ENCODE data around the gene DISP3.

Gene DISP3

DNA sequence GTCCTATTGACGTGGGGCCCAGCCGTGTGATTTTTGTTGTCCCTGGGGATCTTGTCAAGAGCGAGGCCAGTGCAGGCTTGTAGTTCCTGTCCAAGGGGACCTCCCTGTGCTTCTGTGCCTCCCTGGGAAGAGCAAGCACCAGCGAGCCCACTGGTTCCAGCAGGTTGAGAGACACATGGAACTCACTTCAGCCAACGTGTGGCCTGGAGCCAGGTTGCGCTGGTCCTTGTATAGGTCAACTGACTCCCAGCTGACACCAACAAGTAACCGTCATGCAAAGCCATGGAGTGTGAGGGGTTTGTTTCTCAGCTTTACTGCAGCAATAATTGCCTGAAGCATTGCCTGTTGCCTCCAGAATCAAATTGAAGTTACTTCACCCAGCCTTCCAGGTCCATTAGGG, 63.0 kb downstream of the DISP3 start:
- Histone ChIP-seq H3K27me3 (ENCODE audit: insufficient read depth, low read length) (peaks cover 17% of the 10 kb centered on the region), H3K36me3 (ENCODE audit: insufficient read depth, low read length) (no peaks in the 10 kb centered on the region), H3K4me3 (ENCODE audit: low read length) (no peak overlapping the region), H3K4me1 (ENCODE audit: insufficient read depth, low read length) (no peaks in the 10 kb centered on the region), H3K9me3 (ENCODE audit: low read length) (no peaks in the 10 kb centered on the region), H2AFZ (ENCODE audit: low read depth, low read length) (no peak overlapping the region)

DNA sequence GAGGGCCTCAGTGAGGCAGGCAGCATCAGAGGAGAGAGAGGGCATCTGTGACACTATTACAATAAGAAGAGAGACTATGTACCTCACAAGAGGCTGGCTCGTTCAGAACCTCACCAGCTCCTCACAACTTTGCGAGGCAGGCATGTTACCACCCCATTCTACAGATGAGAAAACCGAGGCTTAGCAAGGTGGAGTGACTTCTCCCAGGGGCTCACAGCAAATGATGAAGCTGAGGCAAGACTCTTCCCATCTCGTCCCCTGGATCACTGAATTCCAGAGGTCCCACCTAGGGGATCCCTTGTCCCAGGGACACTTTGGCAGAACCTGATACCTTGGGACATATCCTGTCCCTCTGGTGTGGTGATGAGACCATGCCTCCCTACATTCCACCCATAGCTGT, 64.4 kb downstream of the DISP3 start:
- no peaks in the 10 kb centered on the region for H3K36me3 ChIP-seq (ENCODE audit: insufficient read depth, low read length)
- H3K4me3 ChIP-seq (ENCODE audit: low read length), result no peak overlapping the region
- no peak overlapping the region for H2AFZ ChIP-seq (ENCODE audit: low read depth, low read length)
- H3K9me3 ChIP-seq (ENCODE audit: low read length), result no peaks in the 10 kb centered on the region
- H3K4me1 ChIP-seq (ENCODE audit: insufficient read depth, low read length), result no peaks in the 10 kb centered on the region
- H3K27me3 ChIP-seq (ENCODE audit: insufficient read depth, low read length), result peaks cover 19% of the 10 kb centered on the region

DNA sequence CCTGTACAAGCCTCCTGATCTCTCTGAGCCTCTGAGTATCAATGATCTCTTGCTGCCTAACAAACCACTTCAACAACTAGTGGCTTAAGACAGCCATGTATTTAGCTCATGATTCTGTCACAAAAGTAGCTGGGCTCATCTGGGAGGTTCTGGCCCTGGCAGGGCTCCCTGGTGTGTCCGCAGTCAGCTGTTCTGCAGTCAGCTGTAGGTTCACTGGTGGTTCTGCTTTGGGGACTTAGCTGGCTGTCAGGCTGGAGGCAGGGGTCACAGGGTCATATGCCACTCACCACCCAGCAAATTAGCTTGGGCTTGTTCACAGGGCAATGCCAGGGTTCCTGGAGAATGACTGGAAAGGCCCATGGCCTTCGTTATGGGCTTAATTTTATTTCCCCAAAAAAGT, 64.8 kb downstream of the DISP3 start:
- Histone ChIP-seq H2AFZ (ENCODE audit: low read depth, low read length) (no peak overlapping the region), H3K4me1 (ENCODE audit: insufficient read depth, low read length) (no peaks in the 10 kb centered on the region), H3K4me3 (ENCODE audit: low read length) (no peak overlapping the region), H3K36me3 (ENCODE audit: insufficient read depth, low read length) (no peaks in the 10 kb centered on the region), H3K9me3 (ENCODE audit: low read length) (no peaks in the 10 kb centered on the region), H3K27me3 (ENCODE audit: insufficient read depth, low read length) (peaks cover 19% of the 10 kb centered on the region)

DNA sequence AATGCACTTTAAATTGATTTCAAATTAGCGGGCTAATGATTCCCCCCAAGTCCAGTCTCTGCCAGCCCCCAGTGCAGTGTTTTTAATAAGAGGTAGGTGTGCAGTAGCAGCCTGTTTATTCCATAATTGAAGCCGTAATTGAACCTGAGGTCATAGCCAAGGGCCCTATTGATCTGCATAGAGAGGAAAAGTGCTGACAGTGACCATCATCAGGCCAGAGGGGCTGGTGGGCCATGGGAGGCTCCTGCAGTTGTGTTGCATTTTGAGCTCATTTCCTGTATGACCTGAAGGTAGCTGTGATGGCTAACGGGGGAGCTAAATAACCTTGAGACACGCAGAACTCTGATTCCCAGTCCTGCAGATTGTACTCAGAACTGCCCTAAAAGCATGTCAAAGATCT, 67.5 kb downstream of the DISP3 start:
- Histone ChIP-seq H3K27me3 (ENCODE audit: insufficient read depth, low read length) (peaks cover 19% of the 10 kb centered on the region), H3K9me3 (ENCODE audit: low read length) (no peaks in the 10 kb centered on the region), H3K36me3 (ENCODE audit: insufficient read depth, low read length) (no peaks in the 10 kb centered on the region), H2AFZ (ENCODE audit: low read depth, low read length) (no peak overlapping the region), H3K4me3 (ENCODE audit: low read length) (no peak overlapping the region), H3K4me1 (ENCODE audit: insufficient read depth, low read length) (no peaks in the 10 kb centered on the region)

DNA sequence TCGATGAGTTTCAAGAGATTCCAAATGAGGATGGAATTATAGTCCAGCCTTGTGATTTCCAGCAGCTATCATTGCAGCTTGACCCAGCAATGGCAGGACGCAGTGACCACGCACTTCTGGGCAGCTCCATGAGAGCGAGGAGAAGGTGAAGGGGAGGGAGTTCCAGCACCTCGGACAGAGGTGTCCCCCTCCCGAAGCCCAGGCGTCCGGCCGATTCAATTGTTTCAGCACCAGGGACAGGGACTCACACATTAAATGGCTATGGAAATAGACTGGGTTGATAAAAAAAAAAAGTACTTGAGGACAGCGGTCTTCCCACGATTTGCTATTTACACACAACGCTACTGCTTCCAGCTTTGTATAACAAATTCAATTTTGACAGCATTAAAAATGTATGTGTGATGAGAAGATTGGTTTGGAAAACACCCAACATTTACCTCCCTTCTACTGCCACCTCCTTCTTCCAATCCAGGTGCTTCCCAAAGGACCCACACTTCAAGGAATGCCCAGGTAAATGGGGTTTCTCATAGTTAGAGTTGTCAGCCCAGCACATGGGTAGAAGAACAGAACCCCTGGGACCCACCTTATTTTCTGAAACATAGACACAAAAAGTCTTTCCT, 71.8 kb downstream of the DISP3 start:
- Histone ChIP-seq H3K27me3 (ENCODE audit: insufficient read depth, low read length) (peaks cover 20% of the 10 kb centered on the region), H3K36me3 (ENCODE audit: insufficient read depth, low read length) (no peaks in the 10 kb centered on the region), H2AFZ (ENCODE audit: low read depth, low read length) (no peak overlapping the region), H3K4me3 (ENCODE audit: low read length) (no peak overlapping the region), H3K9me3 (ENCODE audit: low read length) (peaks cover 2% of the 10 kb centered on the region), H3K4me1 (ENCODE audit: insufficient read depth, low read length) (no peaks in the 10 kb centered on the region)

DNA sequence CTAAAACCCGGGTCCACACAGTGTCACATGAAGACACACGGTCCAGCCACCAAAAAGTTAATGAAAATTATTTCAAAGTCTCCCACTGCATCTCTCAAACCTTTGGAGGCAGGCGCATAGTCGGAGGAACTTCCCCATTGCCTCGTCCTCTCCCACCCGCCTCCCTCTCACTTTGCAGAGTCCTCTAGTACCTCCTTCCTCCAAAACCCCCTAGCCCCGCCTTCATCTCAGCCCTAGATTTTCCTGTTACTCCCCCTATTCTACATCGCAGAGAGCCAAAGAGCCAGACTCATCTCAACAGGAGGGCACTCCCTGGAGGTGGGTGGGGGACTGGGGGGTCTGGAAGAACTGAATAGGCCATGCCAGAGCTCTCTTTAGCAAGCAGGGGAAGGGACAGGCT, 79.3 kb downstream of the DISP3 start:
- Histone ChIP-seq H2AFZ (ENCODE audit: low read depth, low read length) (no peak overlapping the region), H3K4me3 (ENCODE audit: low read length) (no peak overlapping the region), H3K4me1 (ENCODE audit: insufficient read depth, low read length) (peaks cover 3% of the 10 kb centered on the region), H3K9me3 (ENCODE audit: low read length) (peaks cover 2% of the 10 kb centered on the region), H3K27me3 (ENCODE audit: insufficient read depth, low read length) (peaks cover 51% of the 10 kb centered on the region), H3K36me3 (ENCODE audit: insufficient read depth, low read length) (no peaks in the 10 kb centered on the region)

DNA sequence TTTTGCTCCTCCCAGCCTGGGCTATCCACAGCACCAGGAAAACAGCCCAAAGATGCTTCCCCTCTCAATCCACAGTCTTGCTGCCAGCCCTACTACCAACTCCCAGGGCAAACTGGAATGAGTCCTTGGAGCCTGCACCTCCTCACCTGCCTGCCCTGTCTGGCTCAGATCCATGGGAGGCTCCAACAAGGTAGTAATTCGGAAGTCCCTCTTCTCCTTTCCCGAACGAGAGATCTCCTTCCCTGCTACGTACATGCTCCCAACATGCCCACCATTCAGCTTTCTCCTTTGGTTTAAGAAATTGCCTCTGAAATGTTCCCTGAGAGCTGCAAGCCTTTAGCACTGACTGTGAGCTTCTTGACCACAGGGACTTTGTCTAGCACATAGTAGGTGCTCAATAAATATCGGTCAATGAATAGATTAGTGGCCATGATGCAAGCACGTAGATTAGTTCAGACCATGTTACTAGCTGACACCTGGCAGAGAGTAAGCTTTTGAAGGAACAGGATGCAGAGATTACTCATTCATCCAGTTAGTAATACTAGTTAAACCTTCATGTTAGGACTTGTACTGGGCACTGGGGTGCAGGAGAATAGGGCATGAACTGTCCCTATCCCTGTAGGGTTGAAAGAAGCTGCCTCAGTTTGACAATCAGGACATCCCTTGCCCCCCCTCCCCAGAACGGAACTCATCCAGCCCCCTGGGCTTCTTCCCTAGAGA, 80.1 kb downstream of the DISP3 start:
- H3K27me3 ChIP-seq (ENCODE audit: insufficient read depth, low read length), result peaks cover 51% of the 10 kb centered on the region

DNA sequence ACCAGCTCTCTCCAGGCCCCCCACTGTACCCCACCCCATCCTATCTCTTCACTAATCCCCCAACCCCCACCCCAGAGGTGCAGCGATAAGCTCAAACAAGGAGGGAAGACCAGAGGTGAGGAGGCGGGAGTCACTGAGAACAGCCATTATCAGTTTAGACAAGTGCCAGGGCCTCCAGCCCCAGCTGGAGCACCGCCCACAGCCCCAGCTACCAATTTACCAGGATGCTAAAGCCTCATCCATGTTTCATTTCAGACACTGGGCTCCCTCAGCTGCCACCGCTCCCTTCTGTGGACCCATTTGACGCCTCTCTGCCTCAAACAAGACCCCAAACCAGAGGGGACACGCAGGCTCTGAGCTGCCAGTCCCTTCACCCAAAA, 80.6 kb downstream of the DISP3 start:
- H3K36me3 ChIP-seq (ENCODE audit: insufficient read depth, low read length), result no peaks in the 10 kb centered on the region
- peaks cover 51% of the 10 kb centered on the region for H3K27me3 ChIP-seq (ENCODE audit: insufficient read depth, low read length)
- H2AFZ ChIP-seq (ENCODE audit: low read depth, low read length), result no peak overlapping the region

More for the DNA sequence above, 80.1 kb downstream of the DISP3 start:
- Histone ChIP-seq H2AFZ (ENCODE audit: low read depth, low read length) (no peak overlapping the region), H3K9me3 (ENCODE audit: low read length) (no peaks in the 10 kb centered on the region), H3K4me3 (ENCODE audit: low read length) (no peak overlapping the region), H3K36me3 (ENCODE audit: insufficient read depth, low read length) (no peaks in the 10 kb centered on the region), H3K4me1 (ENCODE audit: insufficient read depth, low read length) (peaks cover 10% of the 10 kb centered on the region)

DNA sequence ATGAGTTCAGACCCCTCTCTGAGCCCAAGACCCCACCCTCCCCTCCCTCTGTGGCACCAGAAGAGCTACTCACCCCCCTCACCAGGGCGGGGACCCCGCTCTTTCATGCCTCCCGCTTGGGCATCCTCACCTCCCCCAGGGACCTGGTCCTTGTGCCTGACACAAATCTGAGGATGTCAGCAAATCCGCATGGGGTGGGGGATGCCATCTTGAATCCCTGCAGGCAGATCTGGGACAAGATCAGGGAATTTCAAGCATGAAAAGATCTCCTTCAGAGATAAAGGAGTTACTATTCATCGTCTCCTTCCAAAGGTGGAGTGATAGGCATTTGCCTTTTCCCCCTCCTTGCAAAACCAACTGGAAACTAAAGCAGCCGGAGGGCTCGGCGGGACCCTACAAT, 81.1 kb downstream of the DISP3 start:
- peaks cover 49% of the 10 kb centered on the region for H3K27me3 ChIP-seq (ENCODE audit: insufficient read depth, low read length)
- no peak overlapping the region for H3K4me3 ChIP-seq (ENCODE audit: low read length)
- H3K9me3 ChIP-seq (ENCODE audit: low read length), result no peaks in the 10 kb centered on the region
- H3K4me1 ChIP-seq (ENCODE audit: insufficient read depth, low read length), result peaks cover 13% of the 10 kb centered on the region
- H2AFZ ChIP-seq (ENCODE audit: low read depth, low read length), result no peak overlapping the region
- no peaks in the 10 kb centered on the region for H3K36me3 ChIP-seq (ENCODE audit: insufficient read depth, low read length)

More for the DNA sequence above, 80.6 kb downstream of the DISP3 start:
- H3K4me1 ChIP-seq (ENCODE audit: insufficient read depth, low read length), result peaks cover 13% of the 10 kb centered on the region
- no peaks in the 10 kb centered on the region for H3K9me3 ChIP-seq (ENCODE audit: low read length)
- H3K4me3 ChIP-seq (ENCODE audit: low read length), result no peak overlapping the region

DNA sequence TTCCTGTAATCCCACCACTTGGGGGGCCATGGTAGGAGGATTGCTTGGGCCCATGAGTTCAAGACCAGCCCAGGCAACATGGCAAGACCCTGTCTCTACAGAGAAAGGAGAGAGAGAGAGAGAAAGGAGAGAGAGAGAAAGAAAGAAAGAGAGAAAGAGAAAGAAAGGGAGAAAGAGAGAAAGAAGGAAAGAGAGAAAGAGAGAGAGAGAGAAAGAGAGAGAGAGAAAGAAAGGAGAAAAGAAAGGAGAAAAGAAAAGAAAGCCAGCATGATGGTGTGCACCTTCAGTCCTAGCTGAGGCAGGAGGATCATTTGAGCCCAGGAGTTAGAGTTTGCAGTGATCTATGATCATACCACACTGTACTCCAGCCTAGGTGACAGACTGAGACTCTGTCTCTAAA, 82.8 kb downstream of the DISP3 start:
- peaks cover 39% of the 10 kb centered on the region for H3K27me3 ChIP-seq (ENCODE audit: insufficient read depth, low read length)

DNA sequence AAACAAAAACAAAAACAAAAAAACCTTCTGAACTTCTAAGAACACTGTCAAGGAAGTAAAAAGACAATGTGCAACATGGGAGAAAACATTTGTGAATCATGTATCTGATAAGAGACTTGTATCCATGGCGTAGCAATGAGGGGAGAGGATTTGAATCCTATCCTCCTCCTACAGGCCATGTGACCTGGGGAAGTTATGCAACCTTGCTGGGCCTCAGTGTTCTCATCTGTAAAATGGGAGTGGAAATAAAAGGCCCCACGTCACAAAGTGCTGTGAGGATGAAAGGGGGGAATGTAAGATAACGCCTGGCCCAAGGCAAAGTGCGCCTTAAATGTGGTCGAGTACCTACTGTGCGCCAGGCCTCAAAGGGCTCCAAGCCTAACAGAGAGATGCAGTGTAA, 83.7 kb downstream of the DISP3 start:
- H3K36me3 ChIP-seq (ENCODE audit: insufficient read depth, low read length), result no peaks in the 10 kb centered on the region
- H3K4me1 ChIP-seq (ENCODE audit: insufficient read depth, low read length), result peaks cover 13% of the 10 kb centered on the region
- no peak overlapping the region for H3K4me3 ChIP-seq (ENCODE audit: low read length)
- no peaks in the 10 kb centered on the region for H3K9me3 ChIP-seq (ENCODE audit: low read length)
- H3K27me3 ChIP-seq (ENCODE audit: insufficient read depth, low read length), result peaks cover 36% of the 10 kb centered on the region
- H2AFZ ChIP-seq (ENCODE audit: low read depth, low read length), result no peak overlapping the region

More for the DNA sequence above, 82.8 kb downstream of the DISP3 start:
- peaks cover 13% of the 10 kb centered on the region for H3K4me1 ChIP-seq (ENCODE audit: insufficient read depth, low read length)
- no peaks in the 10 kb centered on the region for H3K36me3 ChIP-seq (ENCODE audit: insufficient read depth, low read length)
- H3K9me3 ChIP-seq (ENCODE audit: low read length), result no peaks in the 10 kb centered on the region
- H2AFZ ChIP-seq (ENCODE audit: low read depth, low read length), result no peak overlapping the region
- H3K4me3 ChIP-seq (ENCODE audit: low read length), result no peak overlapping the region

DNA sequence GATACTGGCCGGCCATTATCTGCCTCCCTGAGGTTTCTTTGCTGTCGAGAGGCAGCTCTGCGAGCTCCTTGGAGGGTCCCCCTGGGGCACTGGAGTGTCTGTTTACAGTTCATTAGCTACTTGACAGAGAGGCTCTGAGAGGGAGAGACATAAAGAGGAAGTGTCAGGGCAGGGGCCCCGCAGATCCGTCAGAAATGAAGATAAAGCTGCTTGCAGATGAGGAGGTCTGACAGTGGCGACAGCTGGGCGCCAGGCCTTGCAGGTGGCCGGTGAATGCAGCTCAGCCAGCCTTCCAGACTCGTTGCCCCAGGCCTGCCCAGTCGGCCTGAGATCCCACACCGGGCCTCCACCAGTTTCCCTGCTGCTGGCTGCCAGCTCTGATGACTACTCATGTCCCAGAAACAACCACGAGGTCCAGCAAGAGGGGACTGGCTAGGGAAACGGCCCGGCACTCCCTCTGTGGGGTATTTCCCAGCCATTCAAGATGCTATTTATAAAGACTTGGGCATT, 84.7 kb downstream of the DISP3 start:
- Histone ChIP-seq H3K9me3 (ENCODE audit: low read length) (no peaks in the 10 kb centered on the region), H3K4me1 (ENCODE audit: insufficient read depth, low read length) (peaks cover 13% of the 10 kb centered on the region), H2AFZ (ENCODE audit: low read depth, low read length) (no peak overlapping the region), H3K36me3 (ENCODE audit: insufficient read depth, low read length) (no peaks in the 10 kb centered on the region), H3K4me3 (ENCODE audit: low read length) (no peak overlapping the region), H3K27me3 (ENCODE audit: insufficient read depth, low read length) (peaks cover 26% of the 10 kb centered on the region)

DNA sequence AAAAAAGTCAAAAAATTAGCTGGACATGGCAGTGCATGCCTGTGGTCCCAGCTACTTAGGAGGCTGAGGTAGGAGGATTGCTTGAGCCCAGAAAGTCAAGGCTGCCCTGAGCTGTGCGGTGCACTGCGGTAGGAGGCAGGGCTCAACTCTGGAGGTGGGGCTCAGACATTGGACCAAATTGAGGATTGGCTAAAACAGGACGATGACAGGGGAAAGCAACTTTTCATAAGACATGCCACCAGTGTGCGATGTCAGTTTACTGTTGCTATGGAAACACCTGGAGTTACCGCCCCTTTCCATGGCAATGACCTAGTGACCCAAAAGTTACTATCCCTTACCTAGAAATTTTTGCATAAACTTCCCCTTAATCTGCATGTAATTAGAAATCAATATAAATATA, 85.3 kb downstream of the DISP3 start:
- H2AFZ ChIP-seq (ENCODE audit: low read depth, low read length), result no peak overlapping the region
- H3K4me1 ChIP-seq (ENCODE audit: insufficient read depth, low read length), result peaks cover 13% of the 10 kb centered on the region
- H3K27me3 ChIP-seq (ENCODE audit: insufficient read depth, low read length), result peaks cover 20% of the 10 kb centered on the region
- H3K4me3 ChIP-seq (ENCODE audit: low read length), result no peak overlapping the region
- H3K9me3 ChIP-seq (ENCODE audit: low read length), result no peaks in the 10 kb centered on the region
- H3K36me3 ChIP-seq (ENCODE audit: insufficient read depth, low read length), result no peaks in the 10 kb centered on the region

Data from neuron (in vitro differentiated cells).